DOHH2 (cell line): ENCODE measurements around the gene FCN1.

Source experiments
- H3F3A ChIP-seq: fragments of 200-600 bp; sonication (generic), shearing (Covaris generic); 2 replicates; pipeline ENCODE4 v1.6.0; 2016; ENCODE audit warnings: antibody characterized with exemption, mild to moderate bottlenecking; ENCODE audit not compliant: control insufficient read depth, insufficient read depth
- H3K27ac ChIP-seq: fragments of 200-600 bp; sonication (generic); 2 replicates; pipeline ENCODE4 v1.5.1; 2014; ENCODE audit warnings: low read depth, mild to moderate bottlenecking, low read length, moderate library complexity
- H3K27me3 ChIP-seq: fragments of 200-600 bp; sonication (generic); 2 replicates; pipeline ENCODE4 v1.6.1; 2014; ENCODE audit warnings: mild to moderate bottlenecking, low read length, mixed read lengths; ENCODE audit not compliant: control insufficient read depth
- H3K36me3 ChIP-seq: fragments of 200-600 bp; sonication (generic); 2 replicates; pipeline ENCODE4 v1.6.1; 2014; ENCODE audit warnings: mild to moderate bottlenecking, low read length, moderate library complexity, mixed read lengths; ENCODE audit not compliant: control insufficient read depth
- H3K4me1 ChIP-seq: fragments of 200-600 bp; sonication (generic); 2 replicates; pipeline ENCODE4 v1.6.1; 2014; ENCODE audit warnings: mild to moderate bottlenecking, low read length, mixed read lengths; ENCODE audit not compliant: control insufficient read depth
- H3K4me2 ChIP-seq: fragments of 200-600 bp; sonication (generic); 2 replicates; pipeline ENCODE4 v1.6.0; 2014; ENCODE audit warnings: mild to moderate bottlenecking, low read length, moderate library complexity
- H3K4me3 ChIP-seq: fragments of 200-600 bp; sonication (generic); 2 replicates; pipeline ENCODE4 v1.5.1; 2014; ENCODE audit warnings: mild to moderate bottlenecking, low read length, mixed read lengths
- H3K79me2 ChIP-seq: fragments of 200-600 bp; sonication (generic); 2 replicates; pipeline ENCODE4 v1.6.1; 2014; ENCODE audit warnings: mild to moderate bottlenecking, low read length, mixed read lengths; ENCODE audit not compliant: control insufficient read depth
- H3K9me2 ChIP-seq: fragments of 200-600 bp; sonication (generic); replicated peaks from 2 replicates; pipeline ENCODE4 v1.6.1; 2014; ENCODE audit warnings: mild to moderate bottlenecking, low read length, mixed read lengths; ENCODE audit not compliant: control insufficient read depth
- H3K9me3 ChIP-seq: fragments of 200-600 bp; sonication (generic); 2 replicates; pipeline ENCODE4 v1.6.1; 2014; ENCODE audit warnings: antibody characterized with exemption, low read length, mixed read lengths; ENCODE audit not compliant: control insufficient read depth, insufficient read depth
- H4K20me1 ChIP-seq: fragments of 200-600 bp; sonication (generic); 2 replicates; pipeline ENCODE4 v1.6.0; 2014; ENCODE audit warnings: low read depth, mild to moderate bottlenecking, antibody characterized with exemption, low read length, moderate library complexity; ENCODE audit not compliant: control insufficient read depth, insufficient read depth
- EZH2phosphoT487 ChIP-seq: fragments of 200-600 bp; sonication (generic); IDR thresholded peaks from 2 replicates; pipeline ENCODE4 v1.6.1; 2017; ENCODE audit warnings: borderline replicate concordance, mild to moderate bottlenecking, antibody characterized with exemption, low read length, moderate library complexity, mixed read lengths
- TF ChIP-seq, protein P1 (sequence below): fragments of 200-600 bp; sonication (generic); IDR thresholded peaks from one replicate; pipeline ENCODE4 v1.5.1; 2014; ENCODE audit warnings: antibody characterized with exemption, mild to moderate bottlenecking, low read depth, low read length; ENCODE audit not compliant: poor library complexity, severe bottlenecking

FCN1 gene

DNA sequence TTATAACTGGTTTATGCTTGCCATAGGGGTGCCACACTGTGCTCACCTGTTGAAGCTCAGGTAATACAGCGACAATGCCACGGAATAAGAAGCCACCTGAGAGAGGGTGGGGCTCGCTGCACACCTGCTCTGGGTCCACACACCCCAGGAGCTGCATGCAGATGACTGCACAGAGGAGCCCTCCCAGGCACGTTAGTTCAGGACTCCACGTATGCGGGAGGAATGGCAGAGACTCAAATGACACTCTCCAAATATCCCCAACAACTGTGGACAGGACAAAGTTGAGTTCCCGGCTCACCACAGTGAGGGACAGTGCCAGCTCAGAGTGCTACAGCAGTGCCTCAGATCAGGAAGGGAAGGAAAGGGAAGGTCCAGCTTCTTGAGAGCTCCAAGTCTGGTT is 5.8 kb upstream of the FCN1 start:
- Histone ChIP-seq H3F3A (no peaks in the 10 kb centered on the region), H3K4me2 (no peak overlapping the region), H4K20me1 (no peaks in the 10 kb centered on the region), H3K27ac (no peak overlapping the region), H3K4me1 (peaks cover under 1% of the 10 kb centered on the region), H3K4me3 (no peak overlapping the region), H3K79me2 (no peaks in the 10 kb centered on the region), H3K36me3 (no peaks in the 10 kb centered on the region), H3K27me3 (0 out of 2 replicates have a peak, but pooled peaks cover 3% of the 10 kb centered on the region), H3K9me3 (peaks cover 6% of the 10 kb centered on the region; the same call in 1 of the 2 replicates), H3K9me2 (no peaks in the 10 kb centered on the region)
- TF ChIP-seq, protein P1, sequence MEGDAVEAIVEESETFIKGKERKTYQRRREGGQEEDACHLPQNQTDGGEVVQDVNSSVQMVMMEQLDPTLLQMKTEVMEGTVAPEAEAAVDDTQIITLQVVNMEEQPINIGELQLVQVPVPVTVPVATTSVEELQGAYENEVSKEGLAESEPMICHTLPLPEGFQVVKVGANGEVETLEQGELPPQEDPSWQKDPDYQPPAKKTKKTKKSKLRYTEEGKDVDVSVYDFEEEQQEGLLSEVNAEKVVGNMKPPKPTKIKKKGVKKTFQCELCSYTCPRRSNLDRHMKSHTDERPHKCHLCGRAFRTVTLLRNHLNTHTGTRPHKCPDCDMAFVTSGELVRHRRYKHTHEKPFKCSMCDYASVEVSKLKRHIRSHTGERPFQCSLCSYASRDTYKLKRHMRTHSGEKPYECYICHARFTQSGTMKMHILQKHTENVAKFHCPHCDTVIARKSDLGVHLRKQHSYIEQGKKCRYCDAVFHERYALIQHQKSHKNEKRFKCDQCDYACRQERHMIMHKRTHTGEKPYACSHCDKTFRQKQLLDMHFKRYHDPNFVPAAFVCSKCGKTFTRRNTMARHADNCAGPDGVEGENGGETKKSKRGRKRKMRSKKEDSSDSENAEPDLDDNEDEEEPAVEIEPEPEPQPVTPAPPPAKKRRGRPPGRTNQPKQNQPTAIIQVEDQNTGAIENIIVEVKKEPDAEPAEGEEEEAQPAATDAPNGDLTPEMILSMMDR = no peak
- no peak for TF ChIP-seq EZH2phosphoT487

DNA sequence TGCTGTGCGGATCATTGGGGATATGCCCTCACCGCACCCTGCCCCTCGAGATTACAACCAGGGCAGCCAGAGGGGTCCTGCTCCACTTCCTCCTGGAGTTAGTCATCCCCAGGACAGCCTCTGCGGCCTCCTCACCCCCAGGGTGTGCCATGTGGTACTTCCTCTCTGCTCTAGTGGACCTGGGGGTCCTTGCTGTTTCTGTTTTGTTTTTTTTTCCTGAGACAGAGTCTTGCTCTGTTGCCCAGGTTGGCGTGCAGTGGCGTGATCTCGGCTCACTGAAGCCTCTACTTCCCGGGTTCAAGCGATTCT is 5.2 kb upstream of the FCN1 start:
- H3K27me3 ChIP-seq = 0 out of 2 replicates have a peak, but pooled peaks cover 3% of the 10 kb centered on the region
- no peaks in the 10 kb centered on the region for H3K4me1 ChIP-seq
- H3K36me3 ChIP-seq = no peaks in the 10 kb centered on the region
- no peak overlapping the region for H3K27ac ChIP-seq
- H3K9me2 ChIP-seq = no peaks in the 10 kb centered on the region
- H3F3A ChIP-seq = no peaks in the 10 kb centered on the region
- H4K20me1 ChIP-seq = no peaks in the 10 kb centered on the region
- no peaks in the 10 kb centered on the region for H3K79me2 ChIP-seq
- no peak overlapping the region for H3K4me2 ChIP-seq
- TF ChIP-seq EZH2phosphoT487 = no peak
- TF ChIP-seq, protein P1 = no peak
- H3K9me3 ChIP-seq = peaks cover 6% of the 10 kb centered on the region; the same call in 1 of the 2 replicates
- no peak overlapping the region for H3K4me3 ChIP-seq

DNA sequence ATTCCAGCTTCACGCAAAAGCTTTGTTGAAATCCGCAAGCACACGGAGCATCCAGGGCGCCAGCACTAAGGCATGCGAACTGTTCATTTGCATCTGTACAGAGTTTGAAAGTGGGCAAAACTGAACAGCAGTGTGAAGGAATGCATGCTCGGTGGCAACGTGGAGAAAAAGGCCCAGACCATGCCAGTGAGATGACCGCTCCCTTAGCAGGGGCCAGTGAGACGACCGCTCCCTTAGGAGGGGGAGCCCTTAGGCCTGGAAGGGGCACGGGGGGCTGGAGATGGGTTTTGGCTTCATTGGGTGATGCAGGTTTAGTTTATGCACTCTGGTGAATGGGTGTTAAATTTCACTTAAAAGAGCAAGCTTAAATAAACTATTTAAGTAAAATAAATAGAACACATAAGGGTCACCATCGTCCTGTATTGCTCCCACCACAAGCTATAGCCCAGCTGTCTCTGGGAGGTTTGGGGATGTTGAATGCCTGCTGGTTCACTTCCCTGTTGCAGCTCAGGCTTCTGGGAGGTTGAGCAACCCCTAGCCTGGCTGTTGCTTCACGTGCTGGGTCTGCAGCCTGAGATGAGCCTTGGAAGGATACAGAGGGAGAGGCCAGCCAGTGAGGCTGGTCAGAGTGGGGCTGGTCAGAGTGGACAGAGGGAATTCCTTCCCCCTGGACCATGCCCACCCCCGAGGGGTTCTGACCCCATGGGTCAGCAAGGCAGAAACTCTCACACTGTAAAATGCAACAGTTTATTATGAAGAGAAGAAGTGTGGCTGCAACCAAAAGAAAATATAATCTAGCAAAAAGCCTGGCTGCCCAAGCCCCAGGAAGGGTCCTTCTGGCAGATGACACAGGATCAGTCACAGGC is 4.6 kb upstream of the FCN1 start:
- Histone ChIP-seq H3K9me2 (no peaks in the 10 kb centered on the region), H3K9me3 (peaks cover 6% of the 10 kb centered on the region; the same call in 1 of the 2 replicates), H4K20me1 (no peaks in the 10 kb centered on the region), H3K4me1 (no peaks in the 10 kb centered on the region), H3K27me3 (0 out of 2 replicates have a peak, but pooled peaks cover 3% of the 10 kb centered on the region), H3K27ac (no peak overlapping the region), H3F3A (no peaks in the 10 kb centered on the region), H3K4me3 (no peak overlapping the region), H3K4me2 (no peak overlapping the region), H3K36me3 (no peaks in the 10 kb centered on the region), H3K79me2 (no peaks in the 10 kb centered on the region)
- no peak for TF ChIP-seq EZH2phosphoT487
- TF ChIP-seq, protein P1 = no peak
